Nephron progenitor cell (in vitro differentiated cells): ENCODE data around the gene TRABD.

Experiments used
- DNase-seq: peaks from one replicate; pipeline ENCODE4 v3.0.0; 2021
- H3K27ac Mint-ChIP-seq: 2 replicates; pipeline ENCODE4 v1.8.0; 2021; ENCODE audit warnings: mild to moderate bottlenecking, moderate library complexity, mixed read lengths
- H3K27me3 Mint-ChIP-seq: 2 replicates; pipeline ENCODE4 v1.8.0; 2021; ENCODE audit warnings: mild to moderate bottlenecking, low read depth, mixed read lengths; ENCODE audit not compliant: poor library complexity
- H3K36me3 Mint-ChIP-seq: 2 replicates; pipeline ENCODE4 v1.8.0; 2021; ENCODE audit warnings: low read depth, mixed read lengths
- H3K4me1 Mint-ChIP-seq: 2 replicates; pipeline ENCODE4 v1.8.0; 2021; ENCODE audit warnings: mixed read lengths
- H3K4me3 Mint-ChIP-seq: 2 replicates; pipeline ENCODE4 v1.8.0; 2021; ENCODE audit warnings: mild to moderate bottlenecking, moderate library complexity, mixed read lengths
- H3K9me3 Mint-ChIP-seq: 2 replicates; pipeline ENCODE4 v1.8.0; 2021; ENCODE audit warnings: mild to moderate bottlenecking, moderate library complexity, mixed read lengths
- TF ChIP-seq, protein P1 (sequence below): fragments of 200-600 bp; sonication (generic); IDR thresholded peaks from 2 replicates; pipeline ENCODE4 v1.5.0; 2021; ENCODE audit warnings: antibody characterized with exemption

Gene TRABD

DNA sequence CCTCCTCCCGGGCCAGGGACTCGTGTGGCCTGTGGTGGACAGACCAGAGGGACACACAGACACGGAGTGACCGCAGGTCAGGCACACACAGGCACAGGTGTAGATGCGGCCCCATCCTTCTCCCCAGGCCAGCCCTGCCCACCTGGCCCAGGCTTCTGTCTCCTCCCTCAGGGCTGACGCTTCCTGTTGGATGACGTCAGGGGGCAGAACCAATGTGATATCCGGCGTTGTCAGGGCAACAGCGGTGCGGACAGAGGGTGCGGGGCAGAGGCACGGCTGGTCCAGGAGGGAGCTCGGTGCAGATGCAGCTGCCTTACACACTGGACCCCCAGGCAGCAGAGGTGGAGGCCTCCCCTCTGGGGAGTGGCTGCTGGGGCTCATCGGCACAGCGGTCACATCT is 62.0 kb downstream of the TRABD start:
- H3K9me3 Mint-ChIP-seq = no peaks in the 10 kb centered on the region
- H3K4me3 Mint-ChIP-seq = peak overlapping the region; percentile 52
- peaks cover 42% of the 10 kb centered on the region for H3K4me1 Mint-ChIP-seq
- TF ChIP-seq, protein P1, sequence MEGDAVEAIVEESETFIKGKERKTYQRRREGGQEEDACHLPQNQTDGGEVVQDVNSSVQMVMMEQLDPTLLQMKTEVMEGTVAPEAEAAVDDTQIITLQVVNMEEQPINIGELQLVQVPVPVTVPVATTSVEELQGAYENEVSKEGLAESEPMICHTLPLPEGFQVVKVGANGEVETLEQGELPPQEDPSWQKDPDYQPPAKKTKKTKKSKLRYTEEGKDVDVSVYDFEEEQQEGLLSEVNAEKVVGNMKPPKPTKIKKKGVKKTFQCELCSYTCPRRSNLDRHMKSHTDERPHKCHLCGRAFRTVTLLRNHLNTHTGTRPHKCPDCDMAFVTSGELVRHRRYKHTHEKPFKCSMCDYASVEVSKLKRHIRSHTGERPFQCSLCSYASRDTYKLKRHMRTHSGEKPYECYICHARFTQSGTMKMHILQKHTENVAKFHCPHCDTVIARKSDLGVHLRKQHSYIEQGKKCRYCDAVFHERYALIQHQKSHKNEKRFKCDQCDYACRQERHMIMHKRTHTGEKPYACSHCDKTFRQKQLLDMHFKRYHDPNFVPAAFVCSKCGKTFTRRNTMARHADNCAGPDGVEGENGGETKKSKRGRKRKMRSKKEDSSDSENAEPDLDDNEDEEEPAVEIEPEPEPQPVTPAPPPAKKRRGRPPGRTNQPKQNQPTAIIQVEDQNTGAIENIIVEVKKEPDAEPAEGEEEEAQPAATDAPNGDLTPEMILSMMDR = no peak
- no peaks in the 10 kb centered on the region for H3K27me3 Mint-ChIP-seq
- DNase-seq = peak; percentile 67
- no peaks in the 10 kb centered on the region for H3K36me3 Mint-ChIP-seq
- peak overlapping the region; percentile 88 for H3K27ac Mint-ChIP-seq

DNA sequence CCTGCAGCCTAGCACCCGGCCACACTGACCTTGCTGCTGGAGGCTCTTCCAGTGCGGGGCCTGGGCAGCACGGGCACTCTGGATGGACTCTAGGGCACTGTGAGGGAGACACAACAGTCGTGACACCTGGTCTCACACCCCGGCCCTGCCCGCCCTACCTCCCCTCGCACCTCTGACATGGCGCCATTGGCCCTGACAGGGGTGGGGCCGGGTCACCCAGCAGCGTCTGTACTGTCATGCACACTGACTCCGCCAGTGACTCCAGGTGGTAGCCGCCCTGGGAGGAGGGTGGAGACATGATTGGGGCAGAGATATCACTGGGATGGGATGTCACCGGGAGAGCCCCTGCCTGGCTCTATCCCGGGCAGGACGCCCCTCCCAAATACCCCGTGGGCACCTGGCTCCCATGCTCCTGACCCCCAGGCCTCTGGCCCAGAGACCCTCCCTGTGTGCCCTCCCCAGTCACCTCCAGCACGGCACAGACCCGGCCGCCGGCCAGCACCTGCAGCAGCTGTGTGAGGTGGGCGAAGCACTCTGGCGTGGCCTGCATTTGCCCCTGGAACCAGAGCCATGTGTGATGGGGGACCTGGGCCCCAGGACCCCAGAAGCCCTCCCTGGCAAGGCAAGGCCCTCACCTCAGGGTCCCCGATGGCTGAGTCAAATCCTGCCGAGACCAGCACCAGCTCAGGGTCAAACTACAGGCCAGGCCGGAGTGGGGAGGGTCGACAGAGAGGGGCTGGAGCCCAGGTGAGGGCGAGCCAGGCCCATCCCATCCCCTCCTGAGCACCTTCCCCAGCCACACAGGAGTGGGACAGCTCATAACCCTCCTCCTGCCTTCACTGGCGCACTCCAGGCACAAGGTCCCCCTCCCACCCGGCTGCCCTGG is 62.7 kb downstream of the TRABD start:
- DNase-seq = no peak
- Mint-ChIP-seq H3K4me1 (peaks cover 36% of the 10 kb centered on the region), H3K9me3 (no peaks in the 10 kb centered on the region), H3K36me3 (no peaks in the 10 kb centered on the region), H3K27ac (no peak overlapping the region), H3K4me3 (no peak overlapping the region), H3K27me3 (no peaks in the 10 kb centered on the region)
- TF ChIP-seq, protein P1 = no peak
